Activated T-helper 2 cell treated with anti-CD3 and anti-CD28 coated beads, Interferon-gamma antibody, Interleukin-2, Interleukin-4, amounts not matched to agents 10 μg/mL and 5 μg/mL and 100 μg/mL, durations not matched to agents 14 hours and 24 hours and 36 hours (primary cell): Measurements from ENCODE around the gene OLR1. TPM values are rescaled to one million over a fixed set of nuclear protein-coding genes. Genes with fewer than 3 reads are reported as not detected.
"Not testable (repeated sequence)": the region's sequence is repeated elsewhere in the genome, so short reads cannot be mapped to it uniquely, and the experiment has no call there.

Experiments used
- DNase-seq: peaks from one replicate; pipeline ENCODE4 v3.0.0; 2021; ENCODE audit warnings: low spot score
- H3K27ac Mint-ChIP-seq: one replicate; pipeline ENCODE4 v1.8.0; 2021; ENCODE audit warnings: mixed read lengths
- H3K27me3 Mint-ChIP-seq: one replicate; pipeline ENCODE4 v1.8.0; 2021; ENCODE audit warnings: low read depth, mixed read lengths
- H3K36me3 Mint-ChIP-seq: one replicate; pipeline ENCODE4 v1.8.0; 2021; ENCODE audit warnings: low read depth, mixed read lengths
- H3K4me1 Mint-ChIP-seq: one replicate; pipeline ENCODE4 v1.8.0; 2021; ENCODE audit warnings: low read depth, mixed read lengths
- H3K4me3 Mint-ChIP-seq: one replicate; pipeline ENCODE4 v1.8.0; 2021; ENCODE audit warnings: low read depth, mild to moderate bottlenecking, moderate library complexity, mixed read lengths
- H3K9me3 Mint-ChIP-seq: one replicate; pipeline ENCODE4 v1.8.0; 2021; ENCODE audit warnings: mixed read lengths
- intact Hi-C: fragments of 100-400 bp; cut with micrococcal nuclease; formaldehyde crosslinking; loops from one replicate; pipeline ENCODE4 v1.15.1; 2023
- total RNA-seq: library from RNA; stranded (reverse); gene quantifications from 2 replicates; pipeline ENCODE4 v1.2.3, GENCODE V29; 2022

The OLR1 gene
- total RNA-seq: not detected in 2 replicates

GRCh38 chr12:10171973-10172728, at the start of gene OLR1:
OLR1 (minus strand) TSS chr12:10172132; CDS start chr12:10172077, 55 bp downstream.
- no peak within 1 kb of the TSS for H3K27ac Mint-ChIP-seq
- H3K4me3 Mint-ChIP-seq: no peak within 1 kb of the TSS
- H3K9me3 Mint-ChIP-seq: no peaks in the 10 kb centered on the region
- no peaks in the 10 kb centered on the region for H3K36me3 Mint-ChIP-seq
- no peak for DNase-seq
- peaks cover 41% of the 10 kb centered on the region for H3K27me3 Mint-ChIP-seq
- no peaks in the 10 kb centered on the region for H3K4me1 Mint-ChIP-seq
- intact Hi-C loops: no loop called here

- intact Hi-C loops: no loop called here
- DNase-seq: no peak
- peaks cover 8% of the 10 kb centered on the region for H3K4me1 Mint-ChIP-seq
- H3K9me3 Mint-ChIP-seq: no peaks in the 10 kb centered on the region
- no peak overlapping the region for H3K4me3 Mint-ChIP-seq
- peaks cover under 1% of the 10 kb centered on the region for H3K27me3 Mint-ChIP-seq
- no peak overlapping the region for H3K27ac Mint-ChIP-seq
- H3K36me3 Mint-ChIP-seq: peaks cover 24% of the 10 kb centered on the region
Observed at GRCh38 chr12:10220398-10221077, 48.6 kb upstream of the OLR1 start.

DNA sequence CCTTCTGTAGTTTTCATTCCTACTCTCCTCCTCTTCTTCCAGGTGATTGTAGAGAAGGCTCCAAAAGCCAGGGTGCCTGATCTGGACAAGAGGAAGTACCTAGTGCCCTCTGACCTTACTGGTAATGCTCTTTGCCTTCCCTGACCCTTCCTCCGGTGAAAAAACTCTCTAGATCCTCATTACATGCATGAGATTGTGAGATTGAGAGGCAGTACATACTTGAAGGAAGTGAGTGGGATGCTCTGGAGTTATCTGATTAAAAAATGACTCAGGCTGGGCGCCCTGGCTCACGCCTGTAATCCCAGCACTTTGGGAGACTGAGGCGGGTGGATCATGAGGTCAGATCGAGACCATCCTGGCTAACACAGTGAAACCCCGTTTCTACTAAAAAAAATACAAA, 46.1 kb upstream of the OLR1 start:
- H3K4me3 Mint-ChIP-seq: no peak overlapping the region
- peaks cover 17% of the 10 kb centered on the region for H3K36me3 Mint-ChIP-seq
- DNase-seq: no peak
- no peak overlapping the region for H3K27ac Mint-ChIP-seq
- no peaks in the 10 kb centered on the region for H3K9me3 Mint-ChIP-seq
- H3K4me1 Mint-ChIP-seq: peaks cover 28% of the 10 kb centered on the region
- intact Hi-C loops: loop anchor here (10.0 kb wide), 3 partner anchors 63 to 263 kb away; no protein-coding TSS in a partner anchor
- peaks cover 10% of the 10 kb centered on the region for H3K27me3 Mint-ChIP-seq

DNA sequence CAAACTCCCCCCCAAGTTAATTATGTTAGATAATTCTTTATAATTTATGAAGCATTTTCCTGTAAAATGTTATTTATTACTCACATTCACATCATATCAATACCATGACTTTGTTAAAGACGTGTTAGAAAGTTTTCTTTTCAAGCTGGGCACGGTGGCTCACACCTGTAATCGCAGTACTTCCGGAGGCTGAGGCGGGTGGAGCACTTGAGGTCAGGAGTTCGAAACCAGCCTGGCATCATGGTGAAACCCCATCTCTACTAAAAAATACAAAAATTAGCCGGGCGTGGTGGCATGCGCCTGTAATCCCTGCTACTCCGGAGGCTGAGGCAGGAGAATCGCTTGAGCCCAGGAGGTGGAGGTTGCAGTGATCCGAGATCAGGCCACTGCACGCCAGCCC, 44.0 kb upstream of the OLR1 start:
- not testable (repeated sequence) for H3K36me3 Mint-ChIP-seq, H3K27ac Mint-ChIP-seq, DNase-seq, H3K4me3 Mint-ChIP-seq, H3K27me3 Mint-ChIP-seq, H3K9me3 Mint-ChIP-seq
- intact Hi-C loops: loop anchor here (10.0 kb wide), 3 partner anchors 61 to 261 kb away; no protein-coding TSS in a partner anchor
- peaks cover 35% of the 10 kb centered on the region for H3K4me1 Mint-ChIP-seq

GRCh38 chr12:10215436-10215835, 43.5 kb upstream of the OLR1 start:
- Mint-ChIP-seq H3K36me3 (no peaks in the 10 kb centered on the region), H3K27ac (no peak overlapping the region), H3K27me3 (peaks cover 10% of the 10 kb centered on the region), H3K9me3 (no peaks in the 10 kb centered on the region), H3K4me1 (peaks cover 35% of the 10 kb centered on the region), H3K4me3 (no peak overlapping the region)
- DNase-seq: no peak
- intact Hi-C loops: loop anchor here (10.0 kb wide), 3 partner anchors 61 to 261 kb away; no protein-coding TSS in a partner anchor

DNA sequence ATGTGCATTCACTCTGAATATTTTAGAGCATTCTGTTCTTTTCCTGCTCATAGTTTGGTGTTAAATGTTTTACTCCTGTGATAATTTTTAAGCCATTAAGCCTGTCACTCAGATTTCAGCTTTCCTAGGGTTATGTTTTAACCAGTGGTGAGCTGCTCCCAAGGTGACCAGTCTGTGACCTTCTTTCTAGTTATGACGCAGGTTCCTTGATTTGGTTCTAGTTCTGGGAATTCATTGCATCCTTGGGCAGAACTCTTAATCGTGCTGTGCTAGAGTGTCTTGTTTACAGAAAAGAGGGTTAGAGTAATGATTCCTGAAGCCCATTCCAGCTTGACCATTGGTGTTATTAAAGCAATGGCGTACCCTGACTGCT, 42.9 kb upstream of the OLR1 start:
- no peaks in the 10 kb centered on the region for H3K36me3 Mint-ChIP-seq
- no peak overlapping the region for H3K4me3 Mint-ChIP-seq
- no peak for DNase-seq
- no peak overlapping the region for H3K27ac Mint-ChIP-seq
- H3K27me3 Mint-ChIP-seq: peaks cover 10% of the 10 kb centered on the region
- no peaks in the 10 kb centered on the region for H3K9me3 Mint-ChIP-seq
- intact Hi-C loops: loop anchor here (5.0 to 10.0 kb wide), 5 partner anchors 60 to 473 kb away; no protein-coding TSS in a partner anchor
- peaks cover 35% of the 10 kb centered on the region for H3K4me1 Mint-ChIP-seq

DNA sequence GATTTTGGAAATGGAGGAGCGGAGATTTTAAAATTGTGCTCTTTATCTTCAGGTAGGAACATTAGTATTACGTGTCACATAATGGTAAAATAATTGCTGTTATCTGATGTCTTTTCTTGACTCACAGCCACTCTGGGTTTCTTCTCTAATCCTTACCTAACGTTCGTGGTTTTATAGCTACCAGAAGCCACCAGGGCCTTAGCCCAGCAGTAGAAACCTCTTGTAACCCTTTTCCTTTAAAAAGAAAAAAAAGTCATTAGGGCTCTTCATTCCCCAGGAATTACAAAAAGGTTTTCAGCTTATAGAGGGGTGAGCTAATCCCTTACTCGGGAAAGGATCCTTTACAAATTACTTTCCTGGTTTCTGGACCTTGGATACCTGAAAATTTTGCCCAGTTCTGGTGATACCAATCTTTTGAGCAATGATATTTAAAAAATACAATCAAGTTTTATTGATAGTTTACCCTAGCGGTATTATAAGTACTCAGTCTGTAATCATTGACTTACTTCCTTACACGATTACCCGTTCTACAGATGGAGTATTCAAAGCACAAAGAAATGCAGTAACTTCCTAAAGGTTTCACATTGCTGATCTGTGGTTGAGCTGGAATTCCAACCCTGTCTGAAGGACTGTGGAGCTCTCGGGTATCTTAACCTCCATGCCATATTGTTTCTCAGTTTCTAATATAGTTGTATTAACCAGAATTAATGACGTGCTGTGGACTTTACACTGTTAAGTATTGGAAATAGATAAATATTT, 42.4 kb upstream of the OLR1 start:
- H3K4me1 Mint-ChIP-seq: peaks cover 35% of the 10 kb centered on the region
- peak overlapping the region; percentile 91 for H3K4me3 Mint-ChIP-seq
- H3K36me3 Mint-ChIP-seq: no peaks in the 10 kb centered on the region
- H3K27ac Mint-ChIP-seq: peak overlapping the region; percentile 92
- no peak for DNase-seq
- H3K27me3 Mint-ChIP-seq: peaks cover 10% of the 10 kb centered on the region
- intact Hi-C loops: loop anchor here (5.0 to 10.0 kb wide), 5 partner anchors 60 to 472 kb away; no protein-coding TSS in a partner anchor
- no peaks in the 10 kb centered on the region for H3K9me3 Mint-ChIP-seq

DNA sequence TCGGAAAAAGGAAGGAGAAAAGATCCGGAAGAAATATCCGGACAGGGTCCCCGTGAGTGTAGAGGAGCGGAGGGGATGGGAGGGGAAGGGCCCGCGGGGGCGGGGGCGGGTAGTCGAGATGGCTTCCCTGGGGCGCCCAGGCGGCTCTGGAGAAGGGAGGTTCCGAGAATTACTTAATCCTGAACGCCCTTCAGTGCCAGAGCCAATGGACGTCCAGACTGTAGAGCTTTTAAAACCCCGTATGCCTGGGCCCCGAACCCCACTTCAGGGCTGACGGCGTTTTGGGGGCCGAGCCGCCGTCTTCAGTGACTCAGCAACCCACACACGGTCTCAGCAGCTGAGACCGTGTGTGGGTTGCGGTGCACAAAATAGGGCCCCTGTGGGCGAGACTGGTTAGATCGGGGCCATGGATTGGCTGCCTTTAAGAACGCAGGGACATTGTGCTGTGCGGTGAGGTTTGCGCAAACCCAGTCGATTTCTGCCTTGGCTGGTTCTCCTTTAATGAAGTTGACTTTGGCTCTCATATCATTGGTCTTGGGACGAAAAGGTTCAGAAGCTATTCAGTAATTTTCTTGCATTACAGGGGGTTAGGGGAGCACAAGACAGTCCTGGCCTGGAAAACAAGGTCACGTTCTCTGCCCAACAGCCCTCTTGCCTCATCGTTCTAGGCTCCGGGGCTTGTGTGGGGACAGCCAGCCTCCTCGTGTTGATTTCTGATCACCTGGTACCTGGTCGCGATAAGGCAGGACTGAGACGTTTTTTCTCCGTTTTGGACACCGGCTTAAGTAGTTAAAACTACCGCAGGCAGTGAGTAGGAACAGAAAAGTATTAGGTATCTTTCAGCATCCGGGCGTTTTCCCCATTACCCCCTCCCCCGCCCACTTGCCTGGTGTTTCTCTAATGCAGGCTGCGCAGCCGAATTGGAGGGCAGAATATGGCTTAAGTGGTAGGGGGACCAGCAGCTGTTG, 41.5 kb upstream of the OLR1 start:
- H3K4me1 Mint-ChIP-seq: peaks cover 35% of the 10 kb centered on the region
- peak overlapping the region; percentile 92 for H3K27ac Mint-ChIP-seq
- H3K27me3 Mint-ChIP-seq: peaks cover 15% of the 10 kb centered on the region
- H3K36me3 Mint-ChIP-seq: no peaks in the 10 kb centered on the region
- peak; percentile 54 for DNase-seq
- intact Hi-C loops: loop anchor here (1.0 to 10.0 kb wide), 8 partner anchors 59 to 509 kb away; partner anchors contain the start of genes CLEC2B and YBX3
- peak overlapping the region; percentile 91 for H3K4me3 Mint-ChIP-seq
- no peaks in the 10 kb centered on the region for H3K9me3 Mint-ChIP-seq

- peaks cover 30% of the 10 kb centered on the region for H3K4me1 Mint-ChIP-seq
Observed at GRCh38 chr12:10212739-10213131, 40.8 kb upstream of the OLR1 start, which contains the start of gene GABARAPL1. GABARAPL1 (plus strand) TSS chr12:10212877; CDS start chr12:10213130, 253 bp downstream.

GRCh38 chr12:10211940-10212738, 40.2 kb upstream of the OLR1 start:
- peak; percentile 81 for DNase-seq
- H3K4me1 Mint-ChIP-seq: peaks cover 30% of the 10 kb centered on the region
- H3K36me3 Mint-ChIP-seq: no peaks in the 10 kb centered on the region
- H3K4me3 Mint-ChIP-seq: peak overlapping the region; percentile 91
- H3K9me3 Mint-ChIP-seq: no peaks in the 10 kb centered on the region
- intact Hi-C loops: loop anchor here (1.0 to 10.0 kb wide), 8 partner anchors 57 to 511 kb away; partner anchors contain the start of genes CLEC2B and YBX3
- peak overlapping the region; percentile 93 for H3K27ac Mint-ChIP-seq
- H3K27me3 Mint-ChIP-seq: peaks cover 21% of the 10 kb centered on the region

More at GRCh38 chr12:10212739-10213131, 40.8 kb upstream of the OLR1 start, which contains the start of gene GABARAPL1:
- Mint-ChIP-seq H3K9me3 (no peaks in the 10 kb centered on the region), H3K4me3 (peak within 1 kb of the TSS; percentile 91), H3K27ac (peak within 1 kb of the TSS; percentile 93), H3K36me3 (no peaks in the 10 kb centered on the region), H3K27me3 (peaks cover 20% of the 10 kb centered on the region)
- peak; percentile 63 for DNase-seq
- intact Hi-C loops: loop anchor here (1.0 to 10.0 kb wide), 9 partner anchors 58 to 510 kb away; partner anchors contain the start of genes CLEC2B and YBX3
